ENCODE results near the gene MTMR6.

Gene MTMR6

GRCh38 chr13:25295228-25295627, 7.9 kb upstream of the MTMR6 start:
- TF ChIP-seq EZH2phosphoT487 (conservative IDR thresholded peaks at IDR 0.05; ENCODE audit: low read length) (no peak), CTCF (IDR thresholded peaks at IDR 0.05; ENCODE audit: insufficient read depth, low read length, poor library complexity, severe bottlenecking) (no peak)
- Histone ChIP-seq H3K9me2 (replicated peaks; ENCODE audit: insufficient read depth, low read length) (no peaks in the 10 kb centered on the region), H3K36me3 (ENCODE audit: low read length) (no peaks in the 10 kb centered on the region), H3K79me2 (ENCODE audit: insufficient read depth, low read length) (no peaks in the 10 kb centered on the region), H3F3A (ENCODE audit: insufficient read depth) (no peaks in the 10 kb centered on the region), H3K4me2 (ENCODE audit: low read depth, low read length, poor library complexity, severe bottlenecking) (no peak overlapping the region), H4K20me1 (ENCODE audit: low read depth, low read length) (no peaks in the 10 kb centered on the region), H3K4me3 (ENCODE audit: insufficient read depth, low read length, poor library complexity, severe bottlenecking) (no peak overlapping the region), H3K27me3 (ENCODE audit: low read length) (no peaks in the 10 kb centered on the region), H3K27ac (ENCODE audit: low read depth, low read length) (no peak overlapping the region), H3K9me3 (ENCODE audit: insufficient read depth, low read length) (no peaks in the 10 kb centered on the region), H3K9ac (ENCODE audit: low read length) (no peak overlapping the region), H2AFZ (ENCODE audit: low read depth, low read length, severe bottlenecking) (no peak overlapping the region)

GRCh38 chr13:25292301-25292700, 5.0 kb upstream of the MTMR6 start:
- Histone ChIP-seq H3K9me3 (ENCODE audit: insufficient read depth, low read length) (no peaks in the 10 kb centered on the region), H2AFZ (ENCODE audit: low read depth, low read length, severe bottlenecking) (no peak overlapping the region), H3K27ac (ENCODE audit: low read depth, low read length) (no peak overlapping the region), H3K79me2 (ENCODE audit: insufficient read depth, low read length) (no peaks in the 10 kb centered on the region), H3K4me3 (ENCODE audit: insufficient read depth, low read length, poor library complexity, severe bottlenecking) (no peak overlapping the region), H3K9me2 (replicated peaks; ENCODE audit: insufficient read depth, low read length) (no peaks in the 10 kb centered on the region), H3K27me3 (ENCODE audit: low read length) (no peaks in the 10 kb centered on the region), H4K20me1 (ENCODE audit: low read depth, low read length) (no peaks in the 10 kb centered on the region), H3K4me2 (ENCODE audit: low read depth, low read length, poor library complexity, severe bottlenecking) (no peak overlapping the region), H3K36me3 (ENCODE audit: low read length) (no peaks in the 10 kb centered on the region), H3F3A (ENCODE audit: insufficient read depth) (no peaks in the 10 kb centered on the region; the same call in 1 of the 2 replicates), H3K9ac (ENCODE audit: low read length) (no peak overlapping the region)
- TF ChIP-seq EZH2phosphoT487 (conservative IDR thresholded peaks at IDR 0.05; ENCODE audit: low read length) (no peak), CTCF (IDR thresholded peaks at IDR 0.05; ENCODE audit: insufficient read depth, low read length, poor library complexity, severe bottlenecking) (no peak)

GRCh38 chr13:25291691-25292090, 4.4 kb upstream of the MTMR6 start:
- H3K4me3 ChIP-seq (ENCODE audit: insufficient read depth, low read length, poor library complexity, severe bottlenecking): no peak overlapping the region
- no peak overlapping the region for H2AFZ ChIP-seq (ENCODE audit: low read depth, low read length, severe bottlenecking)
- H3K9ac ChIP-seq (ENCODE audit: low read length): no peak overlapping the region
- no peaks in the 10 kb centered on the region for H3K9me2 ChIP-seq (replicated peaks; ENCODE audit: insufficient read depth, low read length)
- H3K4me2 ChIP-seq (ENCODE audit: low read depth, low read length, poor library complexity, severe bottlenecking): no peak overlapping the region
- peaks cover 2% of the 10 kb centered on the region; the same call in 1 of the 2 replicates for H3K79me2 ChIP-seq (ENCODE audit: insufficient read depth, low read length)
- no peaks in the 10 kb centered on the region for H3K27me3 ChIP-seq (ENCODE audit: low read length)
- H4K20me1 ChIP-seq (ENCODE audit: low read depth, low read length): no peaks in the 10 kb centered on the region
- no peak overlapping the region for H3K27ac ChIP-seq (ENCODE audit: low read depth, low read length)
- TF ChIP-seq EZH2phosphoT487 (conservative IDR thresholded peaks at IDR 0.05; ENCODE audit: low read length) (no peak), CTCF (IDR thresholded peaks at IDR 0.05; ENCODE audit: insufficient read depth, low read length, poor library complexity, severe bottlenecking) (no peak)
- no peaks in the 10 kb centered on the region for H3K9me3 ChIP-seq (ENCODE audit: insufficient read depth, low read length)
- H3K36me3 ChIP-seq (ENCODE audit: low read length): no peaks in the 10 kb centered on the region
- no peaks in the 10 kb centered on the region; the same call in 1 of the 2 replicates for H3F3A ChIP-seq (ENCODE audit: insufficient read depth)
